ENCODE data around the gene TNS4.
A peak's percentile ranks its signal among the peaks of the same experiment; 100 is the strongest.

The TNS4 gene

GRCh38 chr17:40443988-40444899, 57.2 kb downstream of the TNS4 start:
- Mint-ChIP-seq H3K4me1 (peaks cover 41% of the 10 kb centered on the region), H3K4me3 (peak overlapping the region; percentile 66), H3K27ac (peak overlapping the region; percentile 70), H3K36me3 (ENCODE audit: low read depth) (no peaks in the 10 kb centered on the region), H3K27me3 (peaks cover 12% of the 10 kb centered on the region), H3K9me3 (no peaks in the 10 kb centered on the region)
- no peak for DNase-seq
- ATAC-seq, result no peak

DNA sequence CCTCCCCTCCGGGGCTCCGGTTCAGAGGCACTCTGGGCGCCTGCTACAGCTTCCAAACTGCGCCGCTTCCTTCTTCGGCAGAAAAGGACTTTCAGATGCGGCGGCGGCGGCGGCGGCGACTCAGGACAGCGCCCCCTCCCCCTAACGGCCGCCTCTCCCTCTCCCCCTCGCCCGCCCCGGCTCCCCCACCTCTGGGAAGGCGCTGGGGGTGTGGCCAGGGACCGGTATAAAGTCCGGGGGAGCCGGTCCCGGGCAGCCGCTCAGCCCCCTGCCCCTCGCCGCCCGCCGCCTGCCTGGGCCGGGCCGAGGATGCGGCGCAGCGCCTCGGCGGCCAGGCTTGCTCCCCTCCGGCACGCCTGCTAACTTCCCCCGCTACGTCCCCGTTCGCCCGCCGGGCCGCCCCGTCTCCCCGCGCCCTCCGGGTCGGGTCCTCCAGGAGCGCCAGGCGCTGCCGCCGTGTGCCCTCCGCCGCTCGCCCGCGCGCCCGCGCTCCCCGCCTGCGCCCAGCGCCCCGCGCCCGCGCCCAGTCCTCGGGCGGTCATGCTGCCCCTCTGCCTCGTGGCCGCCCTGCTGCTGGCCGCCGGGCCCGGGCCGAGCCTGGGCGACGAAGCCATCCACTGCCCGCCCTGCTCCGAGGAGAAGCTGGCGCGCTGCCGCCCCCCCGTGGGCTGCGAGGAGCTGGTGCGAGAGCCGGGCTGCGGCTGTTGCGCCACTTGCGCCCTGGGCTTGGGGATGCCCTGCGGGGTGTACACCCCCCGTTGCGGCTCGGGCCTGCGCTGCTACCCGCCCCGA, 58.0 kb downstream of the TNS4 start, which contains the start of gene IGFBP4:
IGFBP4 (plus strand) TSS at position 255 of the 792 bp plus-strand sequence; CDS start at position 541, 286 bp downstream.
- H3K27me3 Mint-ChIP-seq, result peaks cover 12% of the 10 kb centered on the region
- DNase-seq, result peak; percentile 78
- no peaks in the 10 kb centered on the region for H3K36me3 Mint-ChIP-seq (ENCODE audit: low read depth)
- peak; percentile 77 for ATAC-seq
- H3K27ac Mint-ChIP-seq, result no peak within 1 kb of the TSS
- H3K4me3 Mint-ChIP-seq, result peak within 1 kb of the TSS; percentile 66
- H3K4me1 Mint-ChIP-seq, result peaks cover 39% of the 10 kb centered on the region
- no peaks in the 10 kb centered on the region for H3K9me3 Mint-ChIP-seq

DNA sequence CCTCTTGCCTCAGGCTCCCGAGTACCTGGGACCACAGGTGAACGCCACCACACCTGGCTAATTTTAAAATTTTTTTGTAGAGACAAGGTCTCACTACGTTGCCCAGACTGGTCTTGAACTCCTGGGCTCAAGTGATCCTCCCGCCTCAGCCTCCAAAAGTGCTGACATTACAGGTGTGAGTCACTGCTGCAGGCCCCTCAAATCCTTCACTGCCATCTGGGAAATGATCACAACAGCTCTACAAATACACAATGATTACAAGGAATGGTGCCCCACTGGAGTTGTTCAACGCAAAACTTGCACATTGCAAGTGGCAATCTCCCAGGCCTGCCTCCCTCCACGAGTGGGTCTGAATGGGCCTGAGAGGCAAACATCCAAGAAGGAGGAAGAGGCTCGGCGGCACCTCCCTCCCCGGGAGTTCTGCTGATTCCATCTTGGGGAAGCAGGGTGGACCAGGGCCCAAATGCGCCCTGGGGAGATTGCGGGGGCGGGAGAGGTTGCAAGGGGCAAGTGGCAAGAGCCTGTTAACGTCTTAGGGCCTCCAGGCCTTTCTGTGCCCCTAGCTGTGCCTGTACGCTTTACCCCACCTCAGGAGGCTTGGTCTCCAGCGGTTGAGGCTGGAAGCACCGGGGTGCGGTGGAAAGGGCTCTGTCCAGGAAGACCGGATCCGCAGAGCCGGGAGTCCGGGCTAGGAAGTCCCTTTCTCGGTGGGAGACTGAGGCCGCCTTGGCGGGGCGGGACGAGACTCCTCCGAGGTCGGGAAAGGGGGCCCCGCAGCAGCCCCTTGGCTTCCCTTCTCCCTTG, 58.8 kb downstream of the TNS4 start:
- DNase-seq (no peak), ATAC-seq (no peak)
- Mint-ChIP-seq H3K27ac (no peak overlapping the region), H3K9me3 (no peaks in the 10 kb centered on the region), H3K4me1 (peaks cover 32% of the 10 kb centered on the region), H3K4me3 (peak overlapping the region; percentile 42), H3K36me3 (ENCODE audit: low read depth) (no peaks in the 10 kb centered on the region), H3K27me3 (peaks cover 12% of the 10 kb centered on the region)

GRCh38 chr17:40440166-40440565, 61.3 kb downstream of the TNS4 start:
- DNase-seq (no peak), ATAC-seq (no peak)
- Mint-ChIP-seq H3K4me1 (peaks cover 21% of the 10 kb centered on the region), H3K36me3 (ENCODE audit: low read depth) (no peaks in the 10 kb centered on the region), H3K9me3 (no peaks in the 10 kb centered on the region), H3K27ac (no peak overlapping the region), H3K4me3 (no peak overlapping the region), H3K27me3 (peaks cover 9% of the 10 kb centered on the region)

- DNase-seq (no peak), ATAC-seq (no peak)
- Mint-ChIP-seq H3K4me1 (peaks cover 11% of the 10 kb centered on the region), H3K4me3 (no peak overlapping the region), H3K9me3 (no peaks in the 10 kb centered on the region), H3K36me3 (ENCODE audit: low read depth) (no peaks in the 10 kb centered on the region), H3K27ac (no peak overlapping the region), H3K27me3 (peaks cover 2% of the 10 kb centered on the region)
Observed at GRCh38 chr17:40437095-40437732, 64.2 kb downstream of the TNS4 start.

DNA sequence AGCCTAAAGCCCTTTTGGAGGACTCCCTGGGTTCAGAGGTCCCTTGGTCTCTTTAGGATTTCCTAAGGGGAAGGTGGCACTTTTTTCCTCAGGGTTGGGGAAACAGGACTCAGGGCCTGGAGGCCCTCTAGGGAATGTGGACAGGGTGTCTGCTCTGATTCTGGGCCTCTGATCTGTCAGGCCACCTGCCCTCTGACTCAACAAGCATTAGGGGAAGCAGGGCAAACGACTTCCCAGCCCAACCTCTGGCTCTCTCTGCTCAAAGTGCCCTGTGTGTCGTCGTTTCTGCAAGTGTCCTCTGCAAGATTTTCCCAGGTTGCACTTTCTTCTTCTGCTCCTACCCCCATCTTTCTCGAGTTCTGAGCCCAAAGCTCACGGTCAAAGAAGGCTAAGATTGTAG, 64.8 kb downstream of the TNS4 start:
- DNase-seq (no peak), ATAC-seq (no peak)
- Mint-ChIP-seq H3K4me1 (peaks cover 11% of the 10 kb centered on the region), H3K9me3 (no peaks in the 10 kb centered on the region), H3K27me3 (peaks cover 2% of the 10 kb centered on the region), H3K36me3 (ENCODE audit: low read depth) (no peaks in the 10 kb centered on the region), H3K4me3 (no peak overlapping the region), H3K27ac (no peak overlapping the region)

DNA sequence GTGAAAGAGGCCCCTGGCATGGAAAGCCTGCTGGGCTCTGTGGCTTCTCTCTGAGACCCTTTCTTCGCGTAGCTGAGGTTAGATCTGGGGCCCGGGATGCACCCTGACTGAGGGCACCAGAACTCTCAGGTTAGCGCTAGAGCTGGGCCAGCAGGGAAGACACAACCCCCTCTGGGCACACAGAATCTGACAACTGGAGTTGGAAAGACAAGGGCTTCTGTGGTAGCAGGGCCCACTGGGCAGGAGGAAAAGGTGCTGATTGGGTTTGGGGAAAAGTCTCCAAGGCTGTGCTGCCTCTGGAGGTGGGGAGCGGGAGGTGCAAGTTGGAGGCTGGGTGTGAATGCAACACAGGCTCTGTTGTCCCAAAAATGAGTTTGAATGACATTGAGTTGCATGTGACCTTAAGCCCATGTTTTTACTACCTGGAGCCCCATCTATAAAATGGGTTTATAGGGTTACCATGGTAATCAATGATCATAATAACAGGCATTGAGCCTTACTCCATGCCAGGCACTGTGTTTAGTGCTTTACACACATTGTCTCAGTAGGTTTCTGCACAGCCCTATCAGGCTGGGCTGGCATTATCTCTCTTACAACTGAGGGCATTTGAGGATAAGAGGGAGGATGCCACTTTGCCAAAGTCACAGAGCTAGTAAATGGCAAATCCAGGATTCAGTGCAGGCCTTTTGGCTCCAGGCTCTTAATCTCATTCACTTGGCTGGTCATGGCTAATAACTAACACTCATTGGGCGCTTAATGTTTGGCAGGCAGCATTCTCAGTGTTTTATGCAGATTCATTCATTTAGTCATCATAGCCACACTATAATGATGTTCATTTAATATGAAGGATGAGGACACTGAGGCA, 67.6 kb downstream of the TNS4 start:
- Mint-ChIP-seq H3K4me1 (peaks cover 8% of the 10 kb centered on the region), H3K27ac (no peak overlapping the region), H3K4me3 (no peak overlapping the region), H3K9me3 (no peaks in the 10 kb centered on the region), H3K36me3 (ENCODE audit: low read depth) (no peaks in the 10 kb centered on the region), H3K27me3 (no peaks in the 10 kb centered on the region)
- ATAC-seq, result peak; percentile 48
- no peak for DNase-seq

GRCh38 chr17:40432864-40433528, 68.4 kb downstream of the TNS4 start:
- Mint-ChIP-seq H3K36me3 (ENCODE audit: low read depth) (no peaks in the 10 kb centered on the region), H3K27me3 (no peaks in the 10 kb centered on the region), H3K4me3 (no peak overlapping the region), H3K4me1 (peaks cover 9% of the 10 kb centered on the region), H3K9me3 (no peaks in the 10 kb centered on the region), H3K27ac (no peak overlapping the region)
- DNase-seq, result no peak
- no peak for ATAC-seq

DNA sequence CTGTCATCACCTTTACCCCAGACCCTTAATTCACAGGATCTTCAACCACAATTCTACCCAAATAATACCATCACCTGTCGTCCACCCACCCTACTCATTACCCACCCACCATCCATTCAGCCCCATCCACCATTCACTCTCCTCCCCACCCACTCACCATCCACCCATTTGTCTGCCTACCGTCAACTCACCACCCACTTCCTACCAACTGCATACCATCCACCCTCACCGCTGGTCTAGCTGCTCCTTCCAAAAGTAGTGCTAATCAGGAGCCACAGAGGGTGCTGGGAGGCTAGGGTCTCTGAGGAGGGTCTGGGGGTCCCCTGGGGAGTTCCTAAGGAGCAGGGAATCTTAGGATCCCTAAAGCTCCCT, 70.2 kb downstream of the TNS4 start:
- Mint-ChIP-seq H3K27me3 (no peaks in the 10 kb centered on the region), H3K36me3 (ENCODE audit: low read depth) (no peaks in the 10 kb centered on the region), H3K4me3 (no peak overlapping the region), H3K27ac (no peak overlapping the region), H3K9me3 (no peaks in the 10 kb centered on the region), H3K4me1 (peaks cover 26% of the 10 kb centered on the region)
- ATAC-seq (no peak), DNase-seq (no peak)

- peaks cover 33% of the 10 kb centered on the region for H3K4me1 Mint-ChIP-seq
- DNase-seq (no peak), ATAC-seq (no peak)
- no peaks in the 10 kb centered on the region for H3K36me3 Mint-ChIP-seq (ENCODE audit: low read depth)
- H3K4me3 Mint-ChIP-seq, result no peak overlapping the region
- H3K27ac Mint-ChIP-seq, result no peak overlapping the region
- H3K27me3 Mint-ChIP-seq, result no peaks in the 10 kb centered on the region
- H3K9me3 Mint-ChIP-seq, result no peaks in the 10 kb centered on the region
Observed at GRCh38 chr17:40430272-40431230, 70.9 kb downstream of the TNS4 start.

DNA sequence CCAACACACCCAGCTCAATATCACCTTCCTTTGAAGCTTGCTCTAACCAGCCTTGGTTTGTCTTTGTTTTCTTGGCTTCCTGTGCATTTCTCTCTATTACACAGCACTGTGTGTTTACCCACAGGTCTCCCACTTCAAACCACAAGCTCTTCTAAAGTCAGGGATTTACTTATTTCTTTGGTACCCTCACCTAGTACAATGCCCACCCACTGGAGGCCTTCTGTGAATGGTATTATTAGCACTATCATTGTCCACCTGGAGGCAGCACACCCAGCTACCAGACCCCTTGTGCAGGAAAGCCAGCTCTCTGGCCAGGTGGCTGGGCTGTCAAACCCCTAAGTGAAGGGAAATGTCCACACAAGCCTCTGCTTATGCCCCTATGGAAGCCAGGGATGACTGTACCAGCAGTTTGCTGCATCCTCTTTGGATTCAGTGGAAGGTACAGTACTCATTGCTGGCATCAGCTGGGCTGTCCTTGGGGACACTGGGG, 74.4 kb downstream of the TNS4 start:
- H3K27ac Mint-ChIP-seq, result no peak overlapping the region
- no peak overlapping the region for H3K4me3 Mint-ChIP-seq
- no peaks in the 10 kb centered on the region for H3K36me3 Mint-ChIP-seq (ENCODE audit: low read depth)
- no peaks in the 10 kb centered on the region for H3K9me3 Mint-ChIP-seq
- no peaks in the 10 kb centered on the region for H3K27me3 Mint-ChIP-seq
- H3K4me1 Mint-ChIP-seq, result peaks cover 30% of the 10 kb centered on the region
- no peak for DNase-seq
- ATAC-seq, result peak; percentile 68

Measured in activated naive CD8-positive, alpha-beta T cell treated with anti-CD3 and anti-CD28 coated beads, Interleukin-2, amount 50 U/mL, for 24 hours (primary cell).